Natural killer cell (primary cell): ENCODE measurements around the gene RBCK1. TPM values are rescaled to one million over a fixed set of nuclear protein-coding genes. Genes with fewer than 3 reads are reported as not detected.

Experiments
- ATAC-seq, 3 donors: fragments of 150-1000 bp in 2 of 3; fragments of 200-7000 bp in 1 of 3; cut with Tn5 transposase; 1 replicate in 1 of 3; 2 replicates in 2 of 3; pipeline ENCODE4 v1.10.0; 2021; ENCODE audit warnings: mild to moderate bottlenecking in 2 of 3, moderate library complexity in 2 of 3
- DNase-seq, 2 donors: peaks; one replicate each; pipeline versions ENCODE4 v3.0.0 to v3.0.0-alpha.2; 2013 to 2021; ENCODE audit warnings: mixed read lengths in 1 of 2
- H3K27ac ChIP-seq: one replicate; pipeline ENCODE4 v1.5.1; 2013; ENCODE audit warnings: mild to moderate bottlenecking, low read length
- H3K27me3 ChIP-seq: one replicate; pipeline ENCODE4 v1.6.1; 2013; ENCODE audit warnings: low read length; ENCODE audit not compliant: control insufficient read depth, insufficient read depth
- H3K36me3 ChIP-seq: one replicate; pipeline ENCODE4 v1.6.1; 2013; ENCODE audit warnings: low read length; ENCODE audit not compliant: control insufficient read depth, insufficient read depth
- H3K4me1 ChIP-seq: one replicate; pipeline ENCODE4 v1.6.1; 2013; ENCODE audit warnings: low read length; ENCODE audit not compliant: control insufficient read depth, insufficient read depth
- H3K4me3 ChIP-seq: one replicate; pipeline ENCODE4 v1.5.1; 2013; ENCODE audit warnings: low read length
- H3K9me3 ChIP-seq: one replicate; pipeline ENCODE4 v1.6.1; 2013; ENCODE audit warnings: low read length; ENCODE audit not compliant: control insufficient read depth, insufficient read depth
- H3K27ac Mint-ChIP-seq, 2 donors: one replicate each; pipeline ENCODE4 v1.8.0; 2022; ENCODE audit warnings: mild to moderate bottlenecking in 2 of 2, mixed read lengths in 2 of 2, moderate library complexity in 1 of 2
- H3K27me3 Mint-ChIP-seq, 2 donors: one replicate each; pipeline ENCODE4 v1.8.0; 2022; ENCODE audit warnings: low read depth in 2 of 2, mixed read lengths in 2 of 2
- H3K36me3 Mint-ChIP-seq: one replicate; pipeline ENCODE4 v1.8.0; 2022; ENCODE audit warnings: mixed read lengths
- H3K4me1 Mint-ChIP-seq, 2 donors: one replicate each; pipeline ENCODE4 v1.8.0; 2022; ENCODE audit warnings: mixed read lengths in 2 of 2
- H3K4me3 Mint-ChIP-seq: one replicate; pipeline ENCODE4 v1.8.0; 2022; ENCODE audit warnings: mild to moderate bottlenecking, moderate library complexity, mixed read lengths
- H3K9me3 Mint-ChIP-seq, 2 donors: one replicate each; pipeline ENCODE4 v1.8.0; 2022; ENCODE audit warnings: mixed read lengths in 2 of 2
- WGBS: methylation state at CpG from one replicate; pipeline ENCODE4 v1.1.7; 2013; ENCODE audit warnings: missing lambda C conversion rate; ENCODE audit not compliant: insufficient coverage; 5-methylcytosine and 5-hydroxymethylcytosine counted together
- intact Hi-C: fragments of 100-400 bp; cut with micrococcal nuclease; formaldehyde crosslinking; loops from one replicate; pipeline ENCODE4 v1.14.2; 2022
- total RNA-seq, 4 donors: library from RNA; stranded (reverse); fragments of 120-200 nt in 1 of 4; gene quantifications; one replicate each; pipeline versions ENCODE4 v1.2.3 to v1.2.4, GENCODE V29; 2013 to 2022
- TF ChIP-seq, protein P1 (sequence below): fragments of 200-600 bp; IDR thresholded peaks from one replicate; pipeline ENCODE4 v1.8.0; 2022; ENCODE audit warnings: antibody characterized with exemption

Gene RBCK1
- total RNA-seq, 3 donors from 2014 or later (not counting 1 experiment from before 2014, with no cell fraction given) = 102 to 131 (median 104) TPM

DNA sequence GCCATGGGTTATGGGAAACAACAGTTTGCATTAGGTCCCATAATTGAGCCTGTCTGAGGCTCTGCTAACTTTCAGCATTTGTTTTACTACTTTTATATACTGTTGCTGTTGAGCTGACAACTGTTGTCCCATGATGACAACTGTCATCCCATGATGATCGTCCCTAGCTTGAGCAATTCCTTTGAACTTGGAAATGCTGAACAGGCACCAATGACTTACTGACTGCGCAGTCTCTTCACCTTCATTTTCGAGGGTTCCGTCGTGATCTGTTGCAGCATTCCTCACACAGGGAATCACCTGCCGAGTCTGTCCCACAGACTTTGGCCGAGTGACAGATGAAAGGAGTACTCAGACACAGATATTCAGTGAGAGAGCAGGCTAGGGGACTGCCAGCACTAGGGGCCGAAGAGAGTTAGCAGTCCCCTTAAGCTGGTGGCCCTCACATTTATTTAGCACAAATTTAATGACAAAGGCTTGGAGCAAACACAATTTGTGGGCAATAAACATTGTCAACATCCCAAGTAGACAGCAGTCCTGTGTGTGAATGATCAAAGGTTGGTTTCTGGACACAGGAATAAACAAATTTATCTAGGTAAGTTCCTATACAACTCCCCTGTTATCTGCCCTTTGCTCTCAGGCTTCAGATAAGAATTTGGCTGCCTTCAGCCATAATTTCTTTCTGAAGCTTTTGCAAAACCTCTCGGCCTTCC lies 64.2 kb downstream of the RBCK1 start:
- Mint-ChIP-seq H3K27me3 (peaks cover 2 to 19% of the 10 kb centered on the region in 2 donors), H3K27ac (peak overlapping the region in 1 of 2 donors; percentile 51), H3K9me3 (no peaks in the 10 kb centered on the region), H3K4me3 (no peak overlapping the region), H3K36me3 (no peaks in the 10 kb centered on the region), H3K4me1 (no peaks in the 10 kb centered on the region)
- TF ChIP-seq, protein P1, sequence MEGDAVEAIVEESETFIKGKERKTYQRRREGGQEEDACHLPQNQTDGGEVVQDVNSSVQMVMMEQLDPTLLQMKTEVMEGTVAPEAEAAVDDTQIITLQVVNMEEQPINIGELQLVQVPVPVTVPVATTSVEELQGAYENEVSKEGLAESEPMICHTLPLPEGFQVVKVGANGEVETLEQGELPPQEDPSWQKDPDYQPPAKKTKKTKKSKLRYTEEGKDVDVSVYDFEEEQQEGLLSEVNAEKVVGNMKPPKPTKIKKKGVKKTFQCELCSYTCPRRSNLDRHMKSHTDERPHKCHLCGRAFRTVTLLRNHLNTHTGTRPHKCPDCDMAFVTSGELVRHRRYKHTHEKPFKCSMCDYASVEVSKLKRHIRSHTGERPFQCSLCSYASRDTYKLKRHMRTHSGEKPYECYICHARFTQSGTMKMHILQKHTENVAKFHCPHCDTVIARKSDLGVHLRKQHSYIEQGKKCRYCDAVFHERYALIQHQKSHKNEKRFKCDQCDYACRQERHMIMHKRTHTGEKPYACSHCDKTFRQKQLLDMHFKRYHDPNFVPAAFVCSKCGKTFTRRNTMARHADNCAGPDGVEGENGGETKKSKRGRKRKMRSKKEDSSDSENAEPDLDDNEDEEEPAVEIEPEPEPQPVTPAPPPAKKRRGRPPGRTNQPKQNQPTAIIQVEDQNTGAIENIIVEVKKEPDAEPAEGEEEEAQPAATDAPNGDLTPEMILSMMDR = no peak
- H3K4me1 ChIP-seq = no peaks in the 10 kb centered on the region
- H3K36me3 ChIP-seq = no peaks in the 10 kb centered on the region
- DNase-seq (no peak), ATAC-seq (no peak)
- no peaks in the 10 kb centered on the region for H3K9me3 ChIP-seq
- no peak overlapping the region for H3K4me3 ChIP-seq
- 93% methylated on average over 9 of the region's 9 CpGs for WGBS
- intact Hi-C loops = no loop called here
- H3K27ac ChIP-seq = no peak overlapping the region
- no peaks in the 10 kb centered on the region for H3K27me3 ChIP-seq

GRCh38 chr20:472889-473292 lies 64.8 kb downstream of the RBCK1 start:
- no peak overlapping the region for H3K27ac ChIP-seq
- H3K9me3 Mint-ChIP-seq = no peaks in the 10 kb centered on the region
- no peaks in the 10 kb centered on the region for H3K27me3 ChIP-seq
- H3K27ac Mint-ChIP-seq = peak overlapping the region in 1 of 2 donors; percentile 51
- ATAC-seq (no peak), DNase-seq (no peak)
- WGBS = no CpG with 5 or more reads among the region's 1 CpG
- no peaks in the 10 kb centered on the region for H3K36me3 Mint-ChIP-seq
- H3K4me1 ChIP-seq = no peaks in the 10 kb centered on the region
- H3K4me1 Mint-ChIP-seq = no peaks in the 10 kb centered on the region
- intact Hi-C loops = no loop called here
- TF ChIP-seq, protein P1 = no peak
- no peak overlapping the region for H3K4me3 Mint-ChIP-seq
- H3K36me3 ChIP-seq = no peaks in the 10 kb centered on the region
- H3K27me3 Mint-ChIP-seq = peaks cover 0 to 15% of the 10 kb centered on the region in 2 donors
- H3K9me3 ChIP-seq = no peaks in the 10 kb centered on the region
- no peak overlapping the region for H3K4me3 ChIP-seq

DNA sequence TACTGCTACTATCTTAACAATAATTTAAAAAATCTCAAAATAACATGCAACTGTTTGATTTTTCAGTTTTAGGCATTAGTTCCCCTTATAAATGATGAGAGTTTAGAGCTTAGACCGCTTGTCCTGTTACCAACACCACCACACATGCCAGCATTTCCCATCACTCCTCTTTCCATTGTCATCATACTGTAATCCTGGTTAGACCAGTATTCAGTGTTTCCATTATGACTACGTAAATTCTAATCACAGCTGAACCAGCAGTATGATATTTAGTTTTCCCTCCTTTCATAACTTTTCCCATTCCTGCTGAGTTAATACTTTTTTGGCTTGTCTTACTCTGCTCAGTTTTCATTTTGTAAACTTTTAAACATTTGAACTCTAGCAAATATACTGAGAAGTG lies 66.5 kb downstream of the RBCK1 start:
- intact Hi-C loops = no loop called here
- H3K27me3 ChIP-seq = no peaks in the 10 kb centered on the region
- H3K4me1 ChIP-seq = peaks cover 3% of the 10 kb centered on the region
- WGBS = 97% methylated on average over 2 of the region's 2 CpGs
- Mint-ChIP-seq H3K9me3 (no peaks in the 10 kb centered on the region), H3K27ac (peak overlapping the region in 1 of 2 donors; percentile 31), H3K27me3 (peaks cover 0 to 8% of the 10 kb centered on the region in 2 donors), H3K36me3 (peaks cover 7% of the 10 kb centered on the region), H3K4me1 (peaks cover 5 to 8% of the 10 kb centered on the region in 2 donors), H3K4me3 (no peak overlapping the region)
- no peak for ATAC-seq
- H3K9me3 ChIP-seq = no peaks in the 10 kb centered on the region
- H3K27ac ChIP-seq = no peak overlapping the region
- no peak overlapping the region for H3K4me3 ChIP-seq
- TF ChIP-seq, protein P1 = no peak
- peaks cover 4% of the 10 kb centered on the region for H3K36me3 ChIP-seq
- no peak for DNase-seq
